HCT116 (cell line): ENCODE measurements around the gene CIART.

Source experiments
- EZH2 ChIP-seq: fragments of 200-600 bp; sonication (generic); IDR thresholded peaks from 2 replicates; pipeline ENCODE4 v1.6.1; 2017; ENCODE audit warnings: antibody characterized with exemption, mixed run types
- JUND ChIP-seq: IDR thresholded peaks from 2 replicates; pipeline ENCODE4 v1.6.1; 2012
- ZNF274 ChIP-seq: fragments of 200-500 bp; sonication (Bioruptor generic); IDR thresholded peaks from 2 replicates; pipeline ENCODE4 v1.6.1; 2014; ENCODE audit warnings: mild to moderate bottlenecking, low read depth, low read length, inconsistent platforms
- TF ChIP-seq, protein P1 (sequence below), 3 experiments: fragments of 200-600 bp in 1 of 3; sonication (generic) in 1 of 3; IDR thresholded peaks in 2 of 3; conservative IDR thresholded peaks in 1 of 3; 2 replicates each; pipeline ENCODE4 v1.5.1; 2012 to 2017; ENCODE audit warnings: low read depth in 2 of 3, low read length in 2 of 3, antibody characterized with exemption in 1 of 3, borderline replicate concordance in 1 of 3, control low read depth in 1 of 3, mild to moderate bottlenecking in 1 of 3, mixed read lengths in 1 of 3, mixed run types in 1 of 3, moderate library complexity in 1 of 3; ENCODE audit not compliant: insufficient read depth in 1 of 3

- TF ChIP-seq, protein P1, sequence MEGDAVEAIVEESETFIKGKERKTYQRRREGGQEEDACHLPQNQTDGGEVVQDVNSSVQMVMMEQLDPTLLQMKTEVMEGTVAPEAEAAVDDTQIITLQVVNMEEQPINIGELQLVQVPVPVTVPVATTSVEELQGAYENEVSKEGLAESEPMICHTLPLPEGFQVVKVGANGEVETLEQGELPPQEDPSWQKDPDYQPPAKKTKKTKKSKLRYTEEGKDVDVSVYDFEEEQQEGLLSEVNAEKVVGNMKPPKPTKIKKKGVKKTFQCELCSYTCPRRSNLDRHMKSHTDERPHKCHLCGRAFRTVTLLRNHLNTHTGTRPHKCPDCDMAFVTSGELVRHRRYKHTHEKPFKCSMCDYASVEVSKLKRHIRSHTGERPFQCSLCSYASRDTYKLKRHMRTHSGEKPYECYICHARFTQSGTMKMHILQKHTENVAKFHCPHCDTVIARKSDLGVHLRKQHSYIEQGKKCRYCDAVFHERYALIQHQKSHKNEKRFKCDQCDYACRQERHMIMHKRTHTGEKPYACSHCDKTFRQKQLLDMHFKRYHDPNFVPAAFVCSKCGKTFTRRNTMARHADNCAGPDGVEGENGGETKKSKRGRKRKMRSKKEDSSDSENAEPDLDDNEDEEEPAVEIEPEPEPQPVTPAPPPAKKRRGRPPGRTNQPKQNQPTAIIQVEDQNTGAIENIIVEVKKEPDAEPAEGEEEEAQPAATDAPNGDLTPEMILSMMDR (IDR thresholded peaks at IDR 0.05 in 2 of 3, conservative IDR thresholded peaks at IDR 0.05 in 1 of 3; ENCODE audit: borderline replicate concordance in 1 of 3, insufficient read depth in 1 of 3, low read depth in 2 of 3, low read length in 2 of 3): no peak
- TF ChIP-seq JUND (no peak), ZNF274 (no peak), EZH2 (no peak)
Measured at GRCh38 chr1:150282558-150282958, 204 bp downstream of the CIART start.
